GM18870 (cell line): ENCODE results near the gene PTK7.

Experiments used
- ATAC-seq: cut with Tn5 transposase; IDR thresholded peaks from one replicate; pipeline ENCODE4 v1.9.1; 2021; ENCODE audit warnings: moderate library complexity; ENCODE audit not compliant: unreplicated experiment

PTK7 gene

DNA sequence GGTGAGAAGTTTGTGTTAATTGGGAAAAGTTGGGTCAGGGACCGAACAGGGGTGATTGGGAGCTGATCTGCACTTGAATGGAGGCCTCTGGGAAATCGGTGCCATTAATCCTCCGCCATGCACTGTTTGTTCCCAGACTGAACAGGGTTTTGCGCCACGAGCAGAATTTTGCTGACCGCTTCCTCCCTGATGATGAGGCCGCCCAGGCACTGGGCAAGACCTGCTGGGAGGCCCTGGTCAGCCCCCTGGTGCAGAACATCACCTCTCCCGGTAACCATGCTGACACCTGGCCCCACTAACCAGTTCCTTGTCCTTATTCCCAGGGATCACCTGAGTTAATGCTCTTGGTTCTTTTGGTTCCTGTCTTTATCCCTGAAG lies 127.6 kb downstream of the PTK7 start:
- no peak for ATAC-seq

DNA sequence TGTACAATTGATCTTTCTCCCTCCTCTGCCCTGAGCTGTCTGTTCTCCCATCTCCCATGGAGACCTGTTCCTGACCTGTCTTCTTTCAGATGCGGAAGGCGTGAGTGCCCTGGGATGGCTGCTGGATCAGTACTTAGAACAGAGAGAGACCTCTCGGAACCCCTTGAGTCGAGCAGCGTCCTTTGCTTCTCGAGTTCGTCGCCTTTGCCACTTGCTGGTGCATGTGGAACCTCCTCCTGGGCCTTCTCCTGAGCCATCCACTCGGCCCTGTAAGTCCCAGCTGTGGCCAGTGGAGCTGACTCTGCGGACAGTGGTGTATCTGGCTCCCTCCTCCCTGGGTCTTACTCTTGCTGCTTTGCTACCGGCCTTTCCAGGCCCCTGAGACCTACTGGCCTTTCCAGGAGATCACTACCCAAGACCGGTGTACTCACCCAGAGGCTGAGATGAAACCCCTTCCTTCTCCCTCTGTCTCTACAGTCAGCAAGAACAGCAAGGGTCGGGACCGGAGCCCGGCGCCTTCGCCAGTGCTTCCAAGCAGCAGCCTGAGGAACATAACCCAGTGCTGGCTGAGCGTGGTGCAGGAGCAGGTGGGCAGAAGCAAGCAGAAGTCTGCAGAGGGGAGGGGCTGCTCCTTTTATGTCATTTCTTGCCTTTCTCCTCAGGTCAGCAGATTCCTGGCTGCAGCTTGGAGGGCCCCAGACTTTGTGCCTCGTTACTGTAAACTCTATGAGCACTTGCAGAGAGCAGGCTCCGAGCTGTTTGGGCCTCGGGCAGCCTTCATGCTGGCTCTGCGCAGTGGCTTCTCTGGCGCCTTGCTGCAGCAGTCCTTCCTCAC lies 128.4 kb downstream of the PTK7 start:
- no peak for ATAC-seq

DNA sequence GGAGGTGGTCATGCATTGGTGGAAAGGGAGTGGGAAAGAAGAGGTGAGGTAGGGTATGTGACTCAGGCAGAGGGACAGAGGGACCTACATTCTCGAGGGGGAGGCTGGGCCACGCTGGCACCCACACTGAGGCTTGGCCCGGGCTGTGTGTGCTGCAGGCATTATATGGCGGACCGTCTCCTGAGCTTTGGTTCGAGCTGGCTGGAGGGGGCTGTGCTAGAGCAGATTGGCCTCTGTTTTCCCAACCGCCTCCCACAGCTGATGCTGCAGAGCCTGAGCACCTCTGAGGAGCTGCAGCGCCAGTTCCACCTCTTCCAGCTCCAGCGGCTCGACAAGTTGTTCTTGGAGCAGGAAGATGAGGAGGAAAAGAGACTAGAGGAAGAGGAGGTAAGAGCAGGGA lies 129.7 kb downstream of the PTK7 start:
- no peak for ATAC-seq

DNA sequence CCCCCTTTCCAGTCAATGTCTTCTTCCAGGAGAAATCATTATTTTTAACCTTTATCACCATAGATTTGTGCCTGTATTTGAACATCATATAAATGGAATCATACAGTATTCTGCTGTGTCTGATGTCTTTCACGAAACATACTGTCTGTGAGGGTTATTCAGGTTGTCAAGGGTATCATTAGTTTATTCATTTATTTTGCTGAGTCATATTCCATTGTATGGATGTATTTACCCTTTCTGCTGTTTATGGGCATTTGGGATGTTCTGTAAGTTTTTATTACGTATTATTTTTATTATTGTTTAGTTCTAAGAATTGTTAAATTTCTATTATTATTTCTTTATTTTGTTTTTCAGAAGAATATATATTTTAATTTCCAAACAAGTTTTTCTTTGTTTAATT lies 131.2 kb downstream of the PTK7 start:
- ATAC-seq, result no peak
